Caco-2 (cell line): Measurements from ENCODE around the gene MUSTN1. TPM values are rescaled to one million over a fixed set of nuclear protein-coding genes. Genes with fewer than 3 reads are reported as not detected.

ENCODE experiments used
- BruUV-seq: library from RNA; stranded (reverse); fragments of 400-500 nt; replicated peaks from 2 replicates; lab custom pipeline; 2021; lab: Mats Ljungman, UMichigan
- CTCF ChIA-PET: fragments of 300-600 bp; sonication (Branson Sonifier 250); formaldehyde crosslinking; loops from one replicate; lab custom pipeline; 2022; ENCODE audit warnings: antibody characterized with exemption; lab: Charles Lee
- POLR2A ChIA-PET: fragments of 300-600 bp; sonication (Branson Sonifier 250); formaldehyde crosslinking; loops from one replicate; lab custom pipeline; 2022; ENCODE audit warnings: antibody characterized with exemption; lab: Charles Lee
- DNase-seq, 2 experiments: peaks; one replicate each; pipeline versions ENCODE4 v3.0.0 to v3.0.0-alpha.2; 2020 to 2022
- H3K27me3 ChIP-seq: replicated peaks from 2 replicates; pipeline ENCODE4 v1.6.0; 2011; ENCODE audit warnings: low read length; ENCODE audit not compliant: control insufficient read depth, insufficient read depth
- H3K36me3 ChIP-seq: 2 replicates; pipeline ENCODE4 v1.5.1; 2011; ENCODE audit warnings: low read length; ENCODE audit not compliant: control insufficient read depth, insufficient read depth
- H3K4me1 ChIP-seq: fragments of 250-450 bp; sonication (Bioruptor Pico); 2 replicates; pipeline ENCODE4 v1.5.1; 2020; ENCODE audit warnings: mild to moderate bottlenecking
- H3K4me3 ChIP-seq: 2 replicates; pipeline ENCODE4 v1.5.1; 2011; ENCODE audit warnings: low read depth, mild to moderate bottlenecking, control low read depth, low read length
- H3K9me3 ChIP-seq: fragments of 250-450 bp; sonication (Bioruptor Pico); 2 replicates; pipeline ENCODE4 v1.5.1; 2020; ENCODE audit warnings: mild to moderate bottlenecking, moderate library complexity
- H3K27ac Mint-ChIP-seq: one replicate; pipeline ENCODE4 v1.8.0; 2022; ENCODE audit warnings: mixed read lengths; ENCODE audit not compliant: unreplicated experiment
- H3K27me3 Mint-ChIP-seq: one replicate; pipeline ENCODE4 v1.8.0; 2022; ENCODE audit warnings: mixed read lengths; ENCODE audit not compliant: insufficient read depth, unreplicated experiment
- H3K36me3 Mint-ChIP-seq: one replicate; pipeline ENCODE4 v1.8.0; 2022; ENCODE audit warnings: mild to moderate bottlenecking, mixed read lengths; ENCODE audit not compliant: insufficient read depth, unreplicated experiment
- H3K4me1 Mint-ChIP-seq: one replicate; pipeline ENCODE4 v1.8.0; 2022; ENCODE audit warnings: low read depth, mixed read lengths; ENCODE audit not compliant: unreplicated experiment
- H3K4me3 Mint-ChIP-seq: one replicate; pipeline ENCODE4 v1.8.0; 2022; ENCODE audit warnings: mild to moderate bottlenecking, moderate library complexity, mixed read lengths; ENCODE audit not compliant: unreplicated experiment
- H3K9me3 Mint-ChIP-seq: one replicate; pipeline ENCODE4 v1.8.0; 2022; ENCODE audit warnings: mixed read lengths; ENCODE audit not compliant: unreplicated experiment
- intact Hi-C: fragments of 100-400 bp; cut with micrococcal nuclease; formaldehyde crosslinking; loops from one replicate; pipeline ENCODE4 v1.10.0; 2022; ENCODE audit not compliant: unreplicated experiment
- total RNA-seq: library from RNA; stranded (reverse); gene quantifications from 2 replicates; pipeline ENCODE4 v1.2.3, GENCODE V29; 2022
- TF ChIP-seq, protein P1 (sequence below), 2 experiments: fragments of 200-600 bp in 1 of 2; IDR thresholded peaks; 1 replicate in 1 of 2; 2 replicates in 1 of 2; pipeline versions ENCODE4 v1.5.1 to v1.8.0; 2011 to 2022; ENCODE audit warnings: antibody characterized with exemption in 1 of 2, control low read depth in 1 of 2, inconsistent platforms in 1 of 2, low read depth in 1 of 2, low read length in 1 of 2, mild to moderate bottlenecking in 1 of 2, moderate library complexity in 1 of 2; ENCODE audit not compliant: insufficient read depth in 1 of 2, severe bottlenecking in 1 of 2, unreplicated experiment in 1 of 2

The MUSTN1 gene
- total RNA-seq, 1 experiment from 2014 or later = 1.8 TPM

DNA sequence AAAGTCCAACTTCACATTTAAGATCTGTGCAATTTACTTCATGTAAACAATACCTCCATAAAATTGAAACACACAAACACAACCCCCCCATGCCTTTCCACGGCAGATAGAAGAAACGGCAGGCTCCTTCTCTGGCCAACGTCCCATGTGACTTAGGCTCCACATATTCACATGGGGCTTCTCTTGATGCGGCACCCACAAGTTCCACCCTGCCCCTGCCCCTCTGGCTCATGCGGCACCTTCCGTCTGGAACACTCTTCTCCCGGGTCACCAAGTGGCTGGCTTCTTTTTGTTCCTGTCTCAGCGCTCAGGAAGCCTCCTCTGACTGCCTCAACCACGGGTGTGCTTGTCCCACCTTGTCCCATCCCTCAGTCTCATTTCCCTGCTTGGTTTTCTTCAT, 36.9 kb upstream of the MUSTN1 start:
- CTCF ChIA-PET = no interaction called here

DNA sequence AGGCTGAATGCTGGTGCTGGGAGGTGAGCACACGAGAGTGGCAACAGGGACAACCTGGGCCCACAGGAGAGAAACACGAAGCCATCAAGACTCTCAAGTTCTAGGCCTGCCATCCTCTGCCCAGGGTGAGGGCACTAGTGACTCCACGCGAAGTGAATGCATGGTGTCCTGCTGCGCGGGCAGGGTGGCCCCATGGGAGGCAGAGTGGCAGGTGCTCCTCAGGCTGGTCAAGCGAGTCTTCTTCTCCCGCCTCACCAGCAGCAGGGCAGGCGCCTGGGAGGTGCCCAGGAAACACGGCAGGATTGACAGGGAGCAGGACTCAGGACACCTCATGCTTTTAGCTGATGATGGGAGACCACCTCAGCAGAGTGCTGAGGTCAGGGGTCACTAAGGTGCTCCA, 35.7 kb upstream of the MUSTN1 start:
- Histone ChIP-seq H3K36me3 (no peaks in the 10 kb centered on the region), H3K27me3 (no peaks in the 10 kb centered on the region), H3K4me3 (no peak overlapping the region), H3K9me3 (no peaks in the 10 kb centered on the region), H3K4me1 (peaks cover 6% of the 10 kb centered on the region)
- CTCF ChIA-PET = interaction anchor here (0.6 kb wide), 1 partner anchor 292 kb away, joined by 3 read pairs; no protein-coding TSS in a partner anchor
- Mint-ChIP-seq H3K4me3 (no peak overlapping the region), H3K9me3 (peaks cover 13% of the 10 kb centered on the region), H3K27ac (peak overlapping the region; percentile 78), H3K27me3 (no peaks in the 10 kb centered on the region), H3K36me3 (peaks cover 11% of the 10 kb centered on the region), H3K4me1 (peaks cover 17% of the 10 kb centered on the region)
- intact Hi-C loops = no loop called here
- no TSS peak for BruUV-seq
- POLR2A ChIA-PET = no interaction called here
- TF ChIP-seq, protein P1, sequence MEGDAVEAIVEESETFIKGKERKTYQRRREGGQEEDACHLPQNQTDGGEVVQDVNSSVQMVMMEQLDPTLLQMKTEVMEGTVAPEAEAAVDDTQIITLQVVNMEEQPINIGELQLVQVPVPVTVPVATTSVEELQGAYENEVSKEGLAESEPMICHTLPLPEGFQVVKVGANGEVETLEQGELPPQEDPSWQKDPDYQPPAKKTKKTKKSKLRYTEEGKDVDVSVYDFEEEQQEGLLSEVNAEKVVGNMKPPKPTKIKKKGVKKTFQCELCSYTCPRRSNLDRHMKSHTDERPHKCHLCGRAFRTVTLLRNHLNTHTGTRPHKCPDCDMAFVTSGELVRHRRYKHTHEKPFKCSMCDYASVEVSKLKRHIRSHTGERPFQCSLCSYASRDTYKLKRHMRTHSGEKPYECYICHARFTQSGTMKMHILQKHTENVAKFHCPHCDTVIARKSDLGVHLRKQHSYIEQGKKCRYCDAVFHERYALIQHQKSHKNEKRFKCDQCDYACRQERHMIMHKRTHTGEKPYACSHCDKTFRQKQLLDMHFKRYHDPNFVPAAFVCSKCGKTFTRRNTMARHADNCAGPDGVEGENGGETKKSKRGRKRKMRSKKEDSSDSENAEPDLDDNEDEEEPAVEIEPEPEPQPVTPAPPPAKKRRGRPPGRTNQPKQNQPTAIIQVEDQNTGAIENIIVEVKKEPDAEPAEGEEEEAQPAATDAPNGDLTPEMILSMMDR (IDR thresholded peaks at IDR 0.05; ENCODE audit: insufficient read depth in 1 of 2, low read depth in 1 of 2, low read length in 1 of 2, severe bottlenecking in 1 of 2, unreplicated experiment in 1 of 2) = no peak
- no peak for DNase-seq

More for the DNA sequence above, 36.9 kb upstream of the MUSTN1 start:
- TF ChIP-seq, protein P1 (IDR thresholded peaks at IDR 0.05; ENCODE audit: insufficient read depth in 1 of 2, low read depth in 1 of 2, low read length in 1 of 2, severe bottlenecking in 1 of 2, unreplicated experiment in 1 of 2) = no peak
- BruUV-seq = no TSS peak
- H3K4me3 ChIP-seq = no peak overlapping the region
- Mint-ChIP-seq H3K36me3 (peaks cover under 1% of the 10 kb centered on the region), H3K27me3 (no peaks in the 10 kb centered on the region), H3K4me1 (peaks cover 20% of the 10 kb centered on the region), H3K27ac (peak overlapping the region; percentile 78), H3K9me3 (no peaks in the 10 kb centered on the region), H3K4me3 (no peak overlapping the region)
- DNase-seq = no peak
- H3K36me3 ChIP-seq = no peaks in the 10 kb centered on the region
- no peaks in the 10 kb centered on the region for H3K27me3 ChIP-seq
- H3K4me1 ChIP-seq = peaks cover 12% of the 10 kb centered on the region
- POLR2A ChIA-PET = no interaction called here
- H3K9me3 ChIP-seq = no peaks in the 10 kb centered on the region
- intact Hi-C loops = no loop called here

DNA sequence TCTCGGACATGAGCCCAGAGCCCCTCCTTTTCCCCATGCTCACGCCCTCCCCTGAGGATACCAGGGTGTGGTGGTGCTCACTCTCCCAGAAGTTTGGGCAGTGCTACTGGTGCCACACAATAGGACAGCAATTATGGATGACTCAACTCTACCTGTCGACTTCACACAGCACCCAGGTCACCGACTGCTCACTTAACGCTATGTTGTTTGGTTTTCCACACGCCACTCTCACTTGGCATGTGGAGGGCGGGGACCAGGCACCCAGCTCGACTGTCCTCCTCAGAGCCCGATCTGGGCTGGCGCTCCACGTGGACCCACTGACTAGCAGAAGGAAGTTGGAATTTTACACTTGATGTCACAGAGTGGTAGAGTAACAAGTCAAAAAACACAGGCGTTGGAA, 31.6 kb upstream of the MUSTN1 start:
- Histone ChIP-seq H3K36me3 (no peaks in the 10 kb centered on the region), H3K4me1 (no peaks in the 10 kb centered on the region), H3K9me3 (no peaks in the 10 kb centered on the region), H3K4me3 (no peak overlapping the region), H3K27me3 (no peaks in the 10 kb centered on the region)
- no peak for DNase-seq
- BruUV-seq = no TSS peak
- H3K36me3 Mint-ChIP-seq = peaks cover 13% of the 10 kb centered on the region
- peaks cover 14% of the 10 kb centered on the region for H3K9me3 Mint-ChIP-seq
- H3K27me3 Mint-ChIP-seq = no peaks in the 10 kb centered on the region
- POLR2A ChIA-PET = no interaction called here
- TF ChIP-seq, protein P1 (IDR thresholded peaks at IDR 0.05; ENCODE audit: insufficient read depth in 1 of 2, low read depth in 1 of 2, low read length in 1 of 2, severe bottlenecking in 1 of 2, unreplicated experiment in 1 of 2) = no peak
- no peak overlapping the region for H3K4me3 Mint-ChIP-seq
- no peak overlapping the region for H3K27ac Mint-ChIP-seq
- peaks cover under 1% of the 10 kb centered on the region for H3K4me1 Mint-ChIP-seq
- intact Hi-C loops = no loop called here
- CTCF ChIA-PET = no interaction called here
